Activated CD4-positive, alpha-beta T cell treated with anti-CD3 and anti-CD28 coated beads, Interleukin-2, amount 10 ng/mL, durations not matched to agents 7 days and 5 days (primary cell): ENCODE results near the gene ZNF532. TPM values are rescaled to one million over a fixed set of nuclear protein-coding genes. Genes with fewer than 3 reads are reported as not detected.

Experiments
- CTCF ChIA-PET: fragments of 350-600 bp; sonication (Branson Sonifier 250); formaldehyde crosslinking; loops from one replicate; lab custom pipeline; 2021; ENCODE audit warnings: antibody characterized with exemption; lab: Charles Lee
- POLR2A ChIA-PET: fragments of 350-600 bp; sonication (Branson Sonifier 250); formaldehyde crosslinking; loops from one replicate; lab custom pipeline; 2021; ENCODE audit warnings: antibody characterized with exemption; lab: Charles Lee
- DNase-seq: peaks from one replicate; pipeline ENCODE4 v3.0.0-alpha.2; 2020
- H3K27ac Mint-ChIP-seq: one replicate; pipeline ENCODE4 v1.8.0; 2021; ENCODE audit warnings: mild to moderate bottlenecking, moderate library complexity, mixed read lengths
- H3K27me3 Mint-ChIP-seq: one replicate; pipeline ENCODE4 v1.8.0; 2021; ENCODE audit warnings: mixed read lengths
- H3K36me3 Mint-ChIP-seq: one replicate; pipeline ENCODE4 v1.8.0; 2021; ENCODE audit warnings: low read depth, mixed read lengths
- H3K4me1 Mint-ChIP-seq: one replicate; pipeline ENCODE4 v1.8.0; 2021; ENCODE audit warnings: mixed read lengths
- H3K4me3 Mint-ChIP-seq: one replicate; pipeline ENCODE4 v1.8.0; 2021; ENCODE audit warnings: mild to moderate bottlenecking, moderate library complexity, mixed read lengths
- H3K9me3 Mint-ChIP-seq: one replicate; pipeline ENCODE4 v1.8.0; 2021; ENCODE audit warnings: mixed read lengths
- total RNA-seq, 2 experiments: library from RNA; stranded (reverse); gene quantifications; one replicate each; pipeline ENCODE4 v1.2.3, GENCODE V29; 2021

The ZNF532 gene
- total RNA-seq, 2 experiments from 2014 or later, result 2.7 to 2.8 TPM

- DNase-seq, result no peak
- H3K36me3 Mint-ChIP-seq, result no peaks in the 10 kb centered on the region
- no peak overlapping the region for H3K27ac Mint-ChIP-seq
- H3K27me3 Mint-ChIP-seq, result peaks cover 25% of the 10 kb centered on the region
- H3K4me3 Mint-ChIP-seq, result no peak overlapping the region
- ChIA-PET CTCF (interaction anchor here (0.5 to 1.4 kb wide), 5 partner anchors 13 to 477 kb away, joined by 3 to 5 read pairs (median 3); no protein-coding TSS in a partner anchor), POLR2A (no interaction called here)
- no peaks in the 10 kb centered on the region for H3K4me1 Mint-ChIP-seq
- no peaks in the 10 kb centered on the region for H3K9me3 Mint-ChIP-seq
Observed at GRCh38 chr18:58838165-58838860, 26.4 kb upstream of the ZNF532 start.

GRCh38 chr18:58838946-58839345, 25.7 kb upstream of the ZNF532 start:
- Mint-ChIP-seq H3K27me3 (peaks cover 25% of the 10 kb centered on the region), H3K27ac (no peak overlapping the region), H3K4me3 (no peak overlapping the region), H3K9me3 (no peaks in the 10 kb centered on the region), H3K36me3 (no peaks in the 10 kb centered on the region), H3K4me1 (no peaks in the 10 kb centered on the region)
- POLR2A ChIA-PET, result no interaction called here
- DNase-seq, result no peak
- CTCF ChIA-PET, result interaction anchor here (0.5 to 1.4 kb wide), 2 partner anchors 76 to 477 kb away, joined by 3 read pairs; no protein-coding TSS in a partner anchor

- POLR2A ChIA-PET, result no interaction called here
- Mint-ChIP-seq H3K4me1 (no peaks in the 10 kb centered on the region), H3K36me3 (no peaks in the 10 kb centered on the region), H3K27me3 (peaks cover 53% of the 10 kb centered on the region), H3K27ac (no peak overlapping the region), H3K9me3 (no peaks in the 10 kb centered on the region), H3K4me3 (no peak overlapping the region)
- no peak for DNase-seq
- CTCF ChIA-PET, result no interaction called here
Observed at GRCh38 chr18:58842978-58843687, 21.5 kb upstream of the ZNF532 start.

GRCh38 chr18:58843688-58844035, 21.0 kb upstream of the ZNF532 start:
- peaks cover 58% of the 10 kb centered on the region for H3K27me3 Mint-ChIP-seq
- no peaks in the 10 kb centered on the region for H3K4me1 Mint-ChIP-seq
- POLR2A ChIA-PET, result no interaction called here
- no peak overlapping the region for H3K4me3 Mint-ChIP-seq
- no peaks in the 10 kb centered on the region for H3K9me3 Mint-ChIP-seq
- no peaks in the 10 kb centered on the region for H3K36me3 Mint-ChIP-seq
- no peak overlapping the region for H3K27ac Mint-ChIP-seq
- DNase-seq, result no peak
- CTCF ChIA-PET, result no interaction called here

GRCh38 chr18:58844871-58845270, 19.8 kb upstream of the ZNF532 start:
- CTCF ChIA-PET, result no interaction called here
- Mint-ChIP-seq H3K4me3 (no peak overlapping the region), H3K27ac (no peak overlapping the region), H3K9me3 (no peaks in the 10 kb centered on the region), H3K36me3 (no peaks in the 10 kb centered on the region), H3K4me1 (no peaks in the 10 kb centered on the region), H3K27me3 (peaks cover 65% of the 10 kb centered on the region)
- DNase-seq, result no peak
- POLR2A ChIA-PET, result no interaction called here

GRCh38 chr18:58845928-58846724, 18.6 kb upstream of the ZNF532 start:
- peaks cover 63% of the 10 kb centered on the region for H3K27me3 Mint-ChIP-seq
- CTCF ChIA-PET, result no interaction called here
- no peak overlapping the region for H3K27ac Mint-ChIP-seq
- POLR2A ChIA-PET, result no interaction called here
- no peaks in the 10 kb centered on the region for H3K4me1 Mint-ChIP-seq
- H3K36me3 Mint-ChIP-seq, result no peaks in the 10 kb centered on the region
- no peaks in the 10 kb centered on the region for H3K9me3 Mint-ChIP-seq
- no peak for DNase-seq
- H3K4me3 Mint-ChIP-seq, result no peak overlapping the region

- H3K36me3 Mint-ChIP-seq, result no peaks in the 10 kb centered on the region
- H3K9me3 Mint-ChIP-seq, result no peaks in the 10 kb centered on the region
- POLR2A ChIA-PET, result no interaction called here
- H3K27me3 Mint-ChIP-seq, result peaks cover 59% of the 10 kb centered on the region
- H3K4me3 Mint-ChIP-seq, result no peak overlapping the region
- CTCF ChIA-PET, result interaction anchor here (0.7 kb wide), 1 partner anchor 92 kb away, joined by 3 read pairs; no protein-coding TSS in a partner anchor
- no peak overlapping the region for H3K27ac Mint-ChIP-seq
- H3K4me1 Mint-ChIP-seq, result no peaks in the 10 kb centered on the region
- no peak for DNase-seq
Observed at GRCh38 chr18:58847383-58848071, 17.1 kb upstream of the ZNF532 start.

GRCh38 chr18:58848685-58849084, 16.0 kb upstream of the ZNF532 start:
- Mint-ChIP-seq H3K4me1 (no peaks in the 10 kb centered on the region), H3K27ac (no peak overlapping the region), H3K27me3 (peaks cover 57% of the 10 kb centered on the region), H3K9me3 (no peaks in the 10 kb centered on the region), H3K36me3 (no peaks in the 10 kb centered on the region), H3K4me3 (no peak overlapping the region)
- DNase-seq, result no peak
- CTCF ChIA-PET, result interaction anchor here (0.7 kb wide), 1 partner anchor 94 kb away, joined by 3 read pairs; no protein-coding TSS in a partner anchor
- POLR2A ChIA-PET, result no interaction called here

- DNase-seq, result no peak
- Mint-ChIP-seq H3K9me3 (no peaks in the 10 kb centered on the region), H3K27me3 (peaks cover 45% of the 10 kb centered on the region), H3K27ac (no peak overlapping the region), H3K4me1 (no peaks in the 10 kb centered on the region), H3K4me3 (no peak overlapping the region), H3K36me3 (no peaks in the 10 kb centered on the region)
- ChIA-PET POLR2A (no interaction called here), CTCF (no interaction called here)
Observed at GRCh38 chr18:58850786-58851469, 13.7 kb upstream of the ZNF532 start.

- Mint-ChIP-seq H3K27ac (no peak overlapping the region), H3K4me1 (no peaks in the 10 kb centered on the region), H3K36me3 (no peaks in the 10 kb centered on the region), H3K9me3 (no peaks in the 10 kb centered on the region), H3K4me3 (no peak overlapping the region), H3K27me3 (peaks cover 40% of the 10 kb centered on the region)
- no peak for DNase-seq
- ChIA-PET POLR2A (no interaction called here), CTCF (no interaction called here)
Observed at GRCh38 chr18:58851856-58852255, 12.8 kb upstream of the ZNF532 start.

- no peak for DNase-seq
- CTCF ChIA-PET, result no interaction called here
- Mint-ChIP-seq H3K36me3 (no peaks in the 10 kb centered on the region), H3K4me1 (no peaks in the 10 kb centered on the region), H3K4me3 (no peak overlapping the region), H3K9me3 (no peaks in the 10 kb centered on the region), H3K27ac (no peak overlapping the region), H3K27me3 (peaks cover 34% of the 10 kb centered on the region)
- POLR2A ChIA-PET, result no interaction called here
Observed at GRCh38 chr18:58852629-58853028, 12.0 kb upstream of the ZNF532 start.

GRCh38 chr18:58853561-58853960, 11.1 kb upstream of the ZNF532 start:
- no peaks in the 10 kb centered on the region for H3K9me3 Mint-ChIP-seq
- H3K4me1 Mint-ChIP-seq, result no peaks in the 10 kb centered on the region
- H3K27me3 Mint-ChIP-seq, result peaks cover 28% of the 10 kb centered on the region
- H3K36me3 Mint-ChIP-seq, result no peaks in the 10 kb centered on the region
- H3K4me3 Mint-ChIP-seq, result no peak overlapping the region
- no peak for DNase-seq
- POLR2A ChIA-PET, result no interaction called here
- CTCF ChIA-PET, result no interaction called here
- no peak overlapping the region for H3K27ac Mint-ChIP-seq
